Measurements from ENCODE around the gene DOCK9.

DNA sequence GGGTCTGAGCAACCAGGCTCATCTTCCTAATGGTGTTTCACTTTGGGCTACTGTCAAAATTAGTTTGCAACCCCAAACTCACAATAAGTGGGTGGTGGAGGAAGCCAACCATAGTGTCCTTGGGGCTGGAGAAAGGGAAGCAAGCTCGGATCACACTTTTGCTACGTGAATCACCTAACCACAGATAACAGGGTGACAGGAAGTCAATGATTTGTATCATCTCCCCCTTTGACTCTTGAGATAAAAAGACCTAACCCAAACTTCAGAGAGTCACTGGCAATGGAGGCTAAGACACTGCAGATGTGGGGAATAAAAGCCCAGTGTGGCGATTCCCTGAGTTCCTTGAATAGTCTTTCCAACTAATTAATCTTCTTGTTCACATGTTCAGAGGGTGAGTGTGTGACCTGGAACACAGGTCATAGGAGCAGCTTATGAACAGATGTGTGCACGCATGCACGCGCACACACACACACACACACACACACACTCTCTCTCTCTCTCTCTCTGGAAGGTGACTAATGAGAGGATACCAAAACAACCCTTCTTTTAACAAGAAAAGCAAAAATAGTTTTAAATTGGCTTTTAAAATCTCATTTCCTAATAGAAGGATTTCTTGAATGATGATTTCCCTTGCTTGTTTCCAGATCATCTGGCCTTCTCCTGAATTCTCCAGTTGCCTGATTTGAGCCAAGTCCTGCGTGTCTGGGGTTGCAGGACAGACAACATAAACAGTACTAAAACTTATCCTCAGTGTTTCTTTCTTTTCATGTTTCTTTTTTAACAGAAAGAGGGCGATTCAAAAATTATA is 21.2 kb upstream of the DOCK9 start:
- TF ChIP-seq, protein P1, sequence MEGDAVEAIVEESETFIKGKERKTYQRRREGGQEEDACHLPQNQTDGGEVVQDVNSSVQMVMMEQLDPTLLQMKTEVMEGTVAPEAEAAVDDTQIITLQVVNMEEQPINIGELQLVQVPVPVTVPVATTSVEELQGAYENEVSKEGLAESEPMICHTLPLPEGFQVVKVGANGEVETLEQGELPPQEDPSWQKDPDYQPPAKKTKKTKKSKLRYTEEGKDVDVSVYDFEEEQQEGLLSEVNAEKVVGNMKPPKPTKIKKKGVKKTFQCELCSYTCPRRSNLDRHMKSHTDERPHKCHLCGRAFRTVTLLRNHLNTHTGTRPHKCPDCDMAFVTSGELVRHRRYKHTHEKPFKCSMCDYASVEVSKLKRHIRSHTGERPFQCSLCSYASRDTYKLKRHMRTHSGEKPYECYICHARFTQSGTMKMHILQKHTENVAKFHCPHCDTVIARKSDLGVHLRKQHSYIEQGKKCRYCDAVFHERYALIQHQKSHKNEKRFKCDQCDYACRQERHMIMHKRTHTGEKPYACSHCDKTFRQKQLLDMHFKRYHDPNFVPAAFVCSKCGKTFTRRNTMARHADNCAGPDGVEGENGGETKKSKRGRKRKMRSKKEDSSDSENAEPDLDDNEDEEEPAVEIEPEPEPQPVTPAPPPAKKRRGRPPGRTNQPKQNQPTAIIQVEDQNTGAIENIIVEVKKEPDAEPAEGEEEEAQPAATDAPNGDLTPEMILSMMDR (IDR thresholded peaks at IDR 0.05): no peak
- no peak for TF ChIP-seq SP1 (CRISPR knock-in tag; conservative IDR thresholded peaks at IDR 0.05)
- TF ChIP-seq NFATC4 (CRISPR knock-in tag; IDR thresholded peaks at IDR 0.05): no peak
- no peak for TF ChIP-seq NR2C2 (CRISPR knock-in tag; IDR thresholded peaks at IDR 0.05)
- TF ChIP-seq ZNF138 (CRISPR knock-in tag; conservative IDR thresholded peaks at IDR 0.05): no peak
- TF ChIP-seq, protein P2, sequence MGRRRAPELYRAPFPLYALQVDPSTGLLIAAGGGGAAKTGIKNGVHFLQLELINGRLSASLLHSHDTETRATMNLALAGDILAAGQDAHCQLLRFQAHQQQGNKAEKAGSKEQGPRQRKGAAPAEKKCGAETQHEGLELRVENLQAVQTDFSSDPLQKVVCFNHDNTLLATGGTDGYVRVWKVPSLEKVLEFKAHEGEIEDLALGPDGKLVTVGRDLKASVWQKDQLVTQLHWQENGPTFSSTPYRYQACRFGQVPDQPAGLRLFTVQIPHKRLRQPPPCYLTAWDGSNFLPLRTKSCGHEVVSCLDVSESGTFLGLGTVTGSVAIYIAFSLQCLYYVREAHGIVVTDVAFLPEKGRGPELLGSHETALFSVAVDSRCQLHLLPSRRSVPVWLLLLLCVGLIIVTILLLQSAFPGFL (CRISPR knock-in tag; IDR thresholded peaks at IDR 0.05; ENCODE audit: borderline replicate concordance): no peak
- TF ChIP-seq STAT6 (CRISPR knock-in tag; conservative IDR thresholded peaks at IDR 0.05; ENCODE audit: low read depth): no peak
- TF ChIP-seq ZNF219 (CRISPR knock-in tag; IDR thresholded peaks at IDR 0.05; ENCODE audit: borderline replicate concordance): no peak
- no peak for TF ChIP-seq KAT7 (CRISPR knock-in tag; IDR thresholded peaks at IDR 0.05; ENCODE audit: borderline replicate concordance)
- TF ChIP-seq MAX (CRISPR knock-in tag; IDR thresholded peaks at IDR 0.05): no peak
- TF ChIP-seq ATF3 (CRISPR knock-in tag; conservative IDR thresholded peaks at IDR 0.05): no peak
- no peak for TF ChIP-seq JUN (CRISPR knock-in tag; IDR thresholded peaks at IDR 0.05)
- no peak for TF ChIP-seq E2F4 (CRISPR knock-in tag; IDR thresholded peaks at IDR 0.05; ENCODE audit: borderline replicate concordance, low read depth)
- TF ChIP-seq NFYB (CRISPR knock-in tag; conservative IDR thresholded peaks at IDR 0.05; ENCODE audit: low read depth): no peak

Measured in WTC11 (cell line).